Hepatocyte (in vitro differentiated cells): ENCODE results near the gene MRM1.

ENCODE experiments used
- CTCF ChIP-seq: fragments of 200-600 bp; sonication (generic); IDR thresholded peaks from 2 replicates; pipeline ENCODE4 v1.5.1; 2016; ENCODE audit warnings: antibody characterized with exemption, mild to moderate bottlenecking; ENCODE audit not compliant: poor library complexity
- EZH2 ChIP-seq: fragments of 200-600 bp; sonication (generic); IDR thresholded peaks from 2 replicates; pipeline ENCODE4 v1.6.1; 2016; ENCODE audit warnings: antibody characterized with exemption, mild to moderate bottlenecking, borderline replicate concordance

- no peak for TF ChIP-seq CTCF
- TF ChIP-seq EZH2 = no peak
These were observed 1.7 kb upstream of the MRM1 start for GRCh38 chr17:36599546-36600250.
